GM13976 (cell line): ENCODE data around the gene SH3PXD2A.
"Not testable (repeated sequence)": the region's sequence is repeated elsewhere in the genome, so short reads cannot be mapped to it uniquely, and the experiment has no call there.

Source experiments
- DNase-seq: peaks from one replicate; pipeline ENCODE4 v3.0.0; 2012; ENCODE audit warnings: low spot score
- in situ Hi-C: fragments of 300-500 bp; cut with MboI; formaldehyde crosslinking; loops from one replicate; pipeline ENCODE4 v1.12.0; 2022; ENCODE audit warnings: low sequenced_read_pairs, mixed read lengths, inconsistent platforms; ENCODE audit not compliant: unreplicated experiment
- TF ChIP-seq, protein P1 (sequence below): IDR thresholded peaks from 2 replicates; pipeline ENCODE4 v1.5.1; 2012; ENCODE audit warnings: borderline replicate concordance, mild to moderate bottlenecking; ENCODE audit not compliant: insufficient read depth; ENCODE audit errors: extremely low read depth, missing control alignments, control extremely low read depth

The SH3PXD2A gene

DNA sequence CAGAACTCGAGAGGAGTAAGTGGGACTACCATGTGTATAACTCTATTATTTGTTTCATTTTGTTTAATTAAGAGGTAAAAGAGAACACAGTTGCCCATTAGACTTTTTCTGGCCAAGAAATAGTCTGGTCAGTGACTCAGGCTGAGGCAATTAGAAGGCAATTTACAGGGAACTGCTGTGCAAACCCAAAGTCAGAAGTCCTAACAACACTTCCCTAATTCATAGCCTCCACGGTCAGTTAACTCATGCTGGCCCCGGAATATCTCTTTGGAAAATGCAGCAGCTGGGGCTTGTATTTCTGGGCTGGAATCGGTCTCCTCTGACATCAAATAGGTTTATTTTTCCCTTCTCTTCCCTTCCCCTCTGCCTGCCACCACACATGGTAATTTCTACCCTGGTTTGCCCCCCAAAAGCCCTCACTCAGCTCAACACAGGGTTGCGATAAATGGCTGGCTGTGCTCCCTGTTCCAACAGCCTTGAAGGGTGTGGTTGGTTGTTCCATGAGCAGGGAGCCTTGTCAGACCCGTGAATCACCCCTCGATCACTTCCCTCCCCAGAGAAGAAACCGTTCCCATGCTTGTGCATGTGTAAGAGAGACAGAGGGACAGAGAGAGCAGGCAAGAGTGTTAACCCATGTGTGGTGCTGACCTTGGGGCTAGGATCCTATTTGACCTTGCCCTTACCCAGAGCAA lies 5.3 kb downstream of the SH3PXD2A start:
- no peak for DNase-seq
- TF ChIP-seq, protein P1, sequence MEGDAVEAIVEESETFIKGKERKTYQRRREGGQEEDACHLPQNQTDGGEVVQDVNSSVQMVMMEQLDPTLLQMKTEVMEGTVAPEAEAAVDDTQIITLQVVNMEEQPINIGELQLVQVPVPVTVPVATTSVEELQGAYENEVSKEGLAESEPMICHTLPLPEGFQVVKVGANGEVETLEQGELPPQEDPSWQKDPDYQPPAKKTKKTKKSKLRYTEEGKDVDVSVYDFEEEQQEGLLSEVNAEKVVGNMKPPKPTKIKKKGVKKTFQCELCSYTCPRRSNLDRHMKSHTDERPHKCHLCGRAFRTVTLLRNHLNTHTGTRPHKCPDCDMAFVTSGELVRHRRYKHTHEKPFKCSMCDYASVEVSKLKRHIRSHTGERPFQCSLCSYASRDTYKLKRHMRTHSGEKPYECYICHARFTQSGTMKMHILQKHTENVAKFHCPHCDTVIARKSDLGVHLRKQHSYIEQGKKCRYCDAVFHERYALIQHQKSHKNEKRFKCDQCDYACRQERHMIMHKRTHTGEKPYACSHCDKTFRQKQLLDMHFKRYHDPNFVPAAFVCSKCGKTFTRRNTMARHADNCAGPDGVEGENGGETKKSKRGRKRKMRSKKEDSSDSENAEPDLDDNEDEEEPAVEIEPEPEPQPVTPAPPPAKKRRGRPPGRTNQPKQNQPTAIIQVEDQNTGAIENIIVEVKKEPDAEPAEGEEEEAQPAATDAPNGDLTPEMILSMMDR = no peak
- in situ Hi-C loops = no loop called here

DNA sequence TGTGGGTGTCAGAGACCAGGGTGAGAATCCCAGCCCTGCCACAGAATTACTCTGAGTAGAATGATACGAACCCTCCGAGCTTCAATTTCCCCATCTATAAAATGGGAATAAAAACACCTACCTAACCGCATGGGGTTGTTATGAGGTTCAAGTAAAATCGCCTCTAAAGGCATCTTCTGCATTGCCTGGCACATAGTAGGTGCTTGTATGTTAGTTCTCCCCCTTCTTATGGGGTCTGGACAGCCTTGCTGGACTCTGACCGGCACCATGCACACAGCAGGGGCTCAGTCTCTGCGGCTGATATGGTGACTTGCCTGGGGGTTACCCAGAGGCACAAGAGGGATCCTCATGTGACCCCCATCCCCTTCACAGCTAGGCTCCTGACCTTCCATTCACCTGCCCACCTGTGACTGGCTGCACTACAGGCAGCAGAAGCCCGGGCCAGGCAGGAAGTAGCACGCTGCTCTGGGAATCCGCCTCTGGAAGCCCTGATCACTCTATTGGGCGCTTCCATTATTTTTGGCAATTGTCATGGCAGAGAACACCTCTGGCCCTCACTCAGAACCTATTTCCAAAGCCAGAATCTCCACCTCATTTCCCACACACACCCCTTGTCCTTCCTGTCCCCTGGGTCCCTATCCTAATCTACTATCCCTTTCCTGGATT lies 6.0 kb downstream of the SH3PXD2A start:
- TF ChIP-seq, protein P1 = no peak
- DNase-seq = no peak
- in situ Hi-C loops = no loop called here

DNA sequence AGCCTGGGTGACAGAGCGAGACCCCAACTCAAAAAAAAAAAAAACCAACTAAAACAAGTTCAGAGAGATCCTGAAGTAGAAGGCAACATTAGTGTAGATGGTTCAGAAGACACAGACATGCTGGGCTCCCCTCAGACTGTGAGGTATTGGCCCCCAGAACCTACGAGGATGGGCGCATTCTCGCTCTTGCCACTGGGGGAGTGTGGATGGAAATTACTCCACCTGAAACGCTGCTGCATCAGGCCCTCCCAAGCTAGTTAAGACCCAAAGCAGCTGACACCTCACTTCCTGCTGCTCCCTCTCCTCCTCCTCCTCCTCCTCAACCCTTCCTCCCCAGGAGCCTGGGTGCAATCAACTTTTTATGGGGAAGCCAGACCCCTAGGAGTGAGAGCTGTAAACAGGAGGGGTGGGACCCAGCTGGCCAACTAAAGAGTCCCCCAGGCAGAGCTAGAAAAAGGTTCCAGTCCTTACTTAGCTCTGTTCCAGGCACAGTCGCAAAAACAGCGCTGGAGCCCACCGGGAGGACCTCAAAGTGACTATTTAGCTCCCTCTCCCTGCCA lies 7.4 kb downstream of the SH3PXD2A start:
- in situ Hi-C loops = no loop called here
- no peak for DNase-seq
- TF ChIP-seq, protein P1 = no peak

DNA sequence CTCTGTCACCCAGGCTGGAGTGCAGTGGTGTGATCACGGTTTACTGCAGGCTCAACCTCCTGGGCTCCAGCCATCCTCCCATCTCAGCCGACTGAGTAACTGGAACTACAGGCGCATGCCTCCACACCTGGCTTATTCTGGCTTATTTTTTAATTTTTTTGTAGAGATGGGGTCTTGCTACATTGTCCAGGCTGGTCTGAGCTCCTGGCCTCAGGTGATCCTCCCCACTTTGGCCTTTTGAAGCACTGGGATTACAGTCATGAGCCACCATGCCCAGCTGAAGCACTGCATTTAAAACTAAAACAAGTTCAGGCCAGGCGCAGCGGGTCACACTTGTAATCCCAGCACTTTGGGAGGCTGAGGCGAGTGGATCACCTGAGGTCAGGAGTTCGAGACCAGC lies 8.0 kb downstream of the SH3PXD2A start:
- TF ChIP-seq, protein P1 = no peak

DNA sequence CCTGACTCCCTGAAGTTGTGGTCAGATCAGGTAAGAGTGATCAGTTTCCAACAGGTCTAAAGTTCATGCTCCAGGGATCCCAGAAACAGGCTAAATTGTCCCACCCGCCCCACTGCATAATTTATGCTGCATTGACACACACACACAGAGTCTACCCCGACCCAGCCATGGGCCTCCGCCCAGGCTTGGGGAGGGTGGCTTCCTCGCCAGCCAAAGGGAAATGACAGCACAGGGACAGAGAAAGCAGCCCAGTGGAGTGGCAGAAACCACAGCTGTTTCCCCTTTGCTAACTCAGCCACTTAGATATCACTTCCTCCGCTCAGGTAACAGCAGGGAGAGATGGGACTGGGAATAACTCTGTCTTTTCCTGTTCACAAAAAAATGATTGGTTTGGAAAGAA lies 9.4 kb downstream of the SH3PXD2A start:
- DNase-seq = peak; percentile 51
- TF ChIP-seq, protein P1 = no peak
- in situ Hi-C loops = no loop called here

More for the DNA sequence above, 8.0 kb downstream of the SH3PXD2A start:
- DNase-seq = no peak
- in situ Hi-C loops = no loop called here

DNA sequence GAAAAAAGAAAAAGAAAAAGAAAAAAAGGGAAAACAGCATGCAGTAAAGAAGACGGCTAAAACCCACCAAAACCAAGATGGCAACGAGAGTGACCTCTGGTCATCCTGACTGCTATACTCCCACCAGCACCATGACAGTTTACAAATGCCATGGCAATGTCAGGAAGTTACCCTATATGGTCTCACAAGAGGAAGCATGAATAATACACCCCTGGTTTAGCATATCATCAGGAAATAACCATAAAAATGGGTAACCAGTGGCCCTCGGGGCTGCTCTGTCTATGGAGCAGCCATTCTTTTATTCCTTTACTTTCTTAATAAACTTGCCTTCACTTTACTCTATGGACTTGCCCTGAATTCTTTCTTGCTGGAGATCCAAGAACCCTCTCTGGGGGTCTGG lies 10.0 kb downstream of the SH3PXD2A start:
- DNase-seq, in situ Hi-C loops: not testable (repeated sequence)
